ENCODE measurements around the gene SREBF1.

- TF ChIP-seq EZH2phosphoT487 (IDR thresholded peaks at IDR 0.05; ENCODE audit: insufficient read depth, low read depth) (no peak), EZH2 (IDR thresholded peaks at IDR 0.05; ENCODE audit: insufficient read depth, poor library complexity, severe bottlenecking) (no peak)
These were observed 58.3 kb downstream of the SREBF1 start for GRCh38 chr17:17778308-17779014.

Data from GM23248 (cell line).